Duodenal mucosa (tissue), 2 donors: Measurements from ENCODE around the gene B4GALT1.

Experiments
- H3K27ac ChIP-seq: one replicate; pipeline ENCODE4 v1.7.0; 2013; ENCODE audit warnings: low read depth, low read length
- H3K27me3 ChIP-seq, 2 donors: one replicate each; pipeline ENCODE4 v1.7.0; 2013; ENCODE audit warnings: low read length in 2 of 2, control low read depth in 1 of 2; ENCODE audit not compliant: insufficient read depth in 2 of 2, control insufficient read depth in 1 of 2
- H3K36me3 ChIP-seq, 2 donors: one replicate each; pipeline ENCODE4 v1.7.0; 2013; ENCODE audit warnings: low read length in 2 of 2, control low read depth in 1 of 2; ENCODE audit not compliant: insufficient read depth in 2 of 2, control insufficient read depth in 1 of 2
- H3K4me1 ChIP-seq, 2 donors: one replicate each; pipeline ENCODE4 v1.7.0; 2013; ENCODE audit warnings: low read length in 2 of 2, control low read depth in 1 of 2; ENCODE audit not compliant: insufficient read depth in 2 of 2, control insufficient read depth in 1 of 2
- H3K4me3 ChIP-seq, 2 donors: one replicate each; pipeline ENCODE4 v1.7.0; 2013; ENCODE audit warnings: low read length in 2 of 2, low read depth in 1 of 2
- H3K9ac ChIP-seq, 2 donors: one replicate each; pipeline ENCODE4 v1.7.0; 2013; ENCODE audit warnings: low read length in 2 of 2, low read depth in 1 of 2
- H3K9me3 ChIP-seq, 2 donors: one replicate each; pipeline ENCODE4 v1.7.0; 2013; ENCODE audit warnings: low read length in 2 of 2, control low read depth in 1 of 2; ENCODE audit not compliant: control insufficient read depth in 1 of 2

Gene B4GALT1

GRCh38 chr9:33131790-33132772 lies 35.1 kb downstream of the B4GALT1 start:
- Histone ChIP-seq H3K4me1 (peaks cover 44 to 65% of the 10 kb centered on the region in 2 donors), H3K36me3 (peaks cover 14 to 39% of the 10 kb centered on the region in 2 donors), H3K27ac (no peak overlapping the region), H3K9me3 (no peaks in the 10 kb centered on the region), H3K4me3 (no peak overlapping the region), H3K9ac (no peak overlapping the region), H3K27me3 (no peaks in the 10 kb centered on the region)

GRCh38 chr9:33130961-33131789 lies 36.0 kb downstream of the B4GALT1 start:
- H3K4me3 ChIP-seq = no peak overlapping the region

GRCh38 chr9:33129886-33130881 lies 37.0 kb downstream of the B4GALT1 start:
- H3K4me1 ChIP-seq = peaks cover 41 to 51% of the 10 kb centered on the region in 2 donors

More at GRCh38 chr9:33130961-33131789, 36.0 kb downstream of the B4GALT1 start:
- Histone ChIP-seq H3K36me3 (peaks cover 14 to 42% of the 10 kb centered on the region in 2 donors), H3K27ac (peak overlapping the region; percentile 55), H3K27me3 (no peaks in the 10 kb centered on the region), H3K9ac (peak overlapping the region; percentile 19 to 35), H3K9me3 (no peaks in the 10 kb centered on the region), H3K4me1 (peaks cover 50 to 58% of the 10 kb centered on the region in 2 donors)

GRCh38 chr9:33129251-33129885 lies 37.8 kb downstream of the B4GALT1 start:
- Histone ChIP-seq H3K27ac (no peak overlapping the region), H3K4me3 (no peak overlapping the region), H3K27me3 (no peaks in the 10 kb centered on the region), H3K9me3 (no peaks in the 10 kb centered on the region), H3K9ac (peak overlapping the region in 1 of 2 donors; percentile 28), H3K4me1 (peaks cover 35 to 44% of the 10 kb centered on the region in 2 donors), H3K36me3 (peaks cover 14 to 52% of the 10 kb centered on the region in 2 donors)

More at GRCh38 chr9:33129886-33130881, 37.0 kb downstream of the B4GALT1 start:
- Histone ChIP-seq H3K36me3 (peaks cover 14 to 50% of the 10 kb centered on the region in 2 donors), H3K27ac (peak overlapping the region; percentile 55), H3K4me3 (peak overlapping the region in 1 of 2 donors; percentile 13), H3K27me3 (no peaks in the 10 kb centered on the region), H3K9me3 (no peaks in the 10 kb centered on the region), H3K9ac (peak overlapping the region; percentile 19 to 35)

GRCh38 chr9:33128570-33128969 lies 38.6 kb downstream of the B4GALT1 start:
- peaks cover 35 to 37% of the 10 kb centered on the region in 2 donors for H3K4me1 ChIP-seq

GRCh38 chr9:33127881-33128280 lies 39.3 kb downstream of the B4GALT1 start:
- H3K4me1 ChIP-seq = peaks cover 35 to 37% of the 10 kb centered on the region in 2 donors
- no peaks in the 10 kb centered on the region for H3K9me3 ChIP-seq
- peaks cover 3 to 47% of the 10 kb centered on the region in 2 donors for H3K36me3 ChIP-seq
- H3K9ac ChIP-seq = no peak overlapping the region
- H3K27ac ChIP-seq = no peak overlapping the region
- H3K27me3 ChIP-seq = no peaks in the 10 kb centered on the region
- H3K4me3 ChIP-seq = no peak overlapping the region

More at GRCh38 chr9:33128570-33128969, 38.6 kb downstream of the B4GALT1 start:
- no peak overlapping the region for H3K4me3 ChIP-seq
- H3K9ac ChIP-seq = no peak overlapping the region
- peaks cover 8 to 54% of the 10 kb centered on the region in 2 donors for H3K36me3 ChIP-seq
- no peaks in the 10 kb centered on the region for H3K27me3 ChIP-seq
- no peaks in the 10 kb centered on the region for H3K9me3 ChIP-seq
- no peak overlapping the region for H3K27ac ChIP-seq

- Histone ChIP-seq H3K4me1 (peaks cover 23 to 24% of the 10 kb centered on the region in 2 donors), H3K9me3 (no peaks in the 10 kb centered on the region), H3K27ac (no peak overlapping the region), H3K36me3 (peaks cover 3 to 46% of the 10 kb centered on the region in 2 donors), H3K27me3 (no peaks in the 10 kb centered on the region), H3K9ac (no peak overlapping the region), H3K4me3 (no peak overlapping the region)
These were observed 41.0 kb downstream of the B4GALT1 start for GRCh38 chr9:33125871-33126823.

- Histone ChIP-seq H3K36me3 (peaks cover 6 to 45% of the 10 kb centered on the region in 2 donors), H3K9me3 (no peaks in the 10 kb centered on the region), H3K27me3 (no peaks in the 10 kb centered on the region), H3K27ac (no peak overlapping the region), H3K9ac (no peak overlapping the region), H3K4me3 (no peak overlapping the region), H3K4me1 (peaks cover 16 to 18% of the 10 kb centered on the region in 2 donors)
These were observed 41.7 kb downstream of the B4GALT1 start for GRCh38 chr9:33125461-33125860.
